ENCODE measurements around the gene FRMPD2. TPM values are rescaled to one million over a fixed set of nuclear protein-coding genes. Genes with fewer than 3 reads are reported as not detected.

Gene FRMPD2
- total and polyA plus RNA-seq, 2 donors from 2014 or later, result 0.34 to 0.47 TPM

DNA sequence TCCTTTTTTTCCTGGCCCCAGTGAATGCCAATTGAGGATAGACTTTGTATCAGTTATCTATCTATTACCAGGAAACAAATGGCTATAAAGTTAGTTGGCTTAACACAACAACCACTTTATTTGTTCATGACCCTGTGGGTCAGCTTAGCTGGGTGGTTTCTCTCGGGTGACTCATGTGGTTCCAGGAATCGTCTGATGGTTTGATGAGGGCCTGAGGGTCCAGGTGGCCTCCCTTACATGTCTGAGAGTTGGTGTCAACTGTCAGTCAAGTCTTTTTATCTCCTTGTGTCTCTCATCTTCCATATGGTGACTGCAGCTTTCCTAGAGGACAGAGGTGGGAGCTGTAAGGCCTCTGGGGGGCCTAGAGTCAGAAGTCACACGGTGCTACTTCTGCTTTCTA is 16.7 kb upstream of the FRMPD2 start:
- Histone ChIP-seq H3K36me3 (ENCODE audit: control insufficient read depth in 2 of 3, insufficient read depth in 3 of 3, low read length in 3 of 3) (no peaks in the 10 kb centered on the region), H3K9ac (ENCODE audit: low read length in 3 of 3) (no peak overlapping the region), H3K27me3 (ENCODE audit: control insufficient read depth, insufficient read depth, low read length) (no peaks in the 10 kb centered on the region), H3K4me1 (ENCODE audit: control insufficient read depth in 2 of 3, insufficient read depth in 2 of 3, low read depth in 1 of 3, low read length in 3 of 3) (peaks cover 0 to 15% (median 10%) of the 10 kb centered on the region in 3 donors), H3K9me3 (ENCODE audit: control insufficient read depth in 2 of 3, insufficient read depth in 1 of 3, low read length in 3 of 3) (no peaks in the 10 kb centered on the region), H3K27ac (ENCODE audit: low read depth in 2 of 2, low read length in 2 of 2) (no peak overlapping the region), H3K4me3 (ENCODE audit: low read length in 3 of 3) (no peak overlapping the region)
- TF ChIP-seq, protein P1, sequence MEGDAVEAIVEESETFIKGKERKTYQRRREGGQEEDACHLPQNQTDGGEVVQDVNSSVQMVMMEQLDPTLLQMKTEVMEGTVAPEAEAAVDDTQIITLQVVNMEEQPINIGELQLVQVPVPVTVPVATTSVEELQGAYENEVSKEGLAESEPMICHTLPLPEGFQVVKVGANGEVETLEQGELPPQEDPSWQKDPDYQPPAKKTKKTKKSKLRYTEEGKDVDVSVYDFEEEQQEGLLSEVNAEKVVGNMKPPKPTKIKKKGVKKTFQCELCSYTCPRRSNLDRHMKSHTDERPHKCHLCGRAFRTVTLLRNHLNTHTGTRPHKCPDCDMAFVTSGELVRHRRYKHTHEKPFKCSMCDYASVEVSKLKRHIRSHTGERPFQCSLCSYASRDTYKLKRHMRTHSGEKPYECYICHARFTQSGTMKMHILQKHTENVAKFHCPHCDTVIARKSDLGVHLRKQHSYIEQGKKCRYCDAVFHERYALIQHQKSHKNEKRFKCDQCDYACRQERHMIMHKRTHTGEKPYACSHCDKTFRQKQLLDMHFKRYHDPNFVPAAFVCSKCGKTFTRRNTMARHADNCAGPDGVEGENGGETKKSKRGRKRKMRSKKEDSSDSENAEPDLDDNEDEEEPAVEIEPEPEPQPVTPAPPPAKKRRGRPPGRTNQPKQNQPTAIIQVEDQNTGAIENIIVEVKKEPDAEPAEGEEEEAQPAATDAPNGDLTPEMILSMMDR (IDR thresholded peaks at IDR 0.05; ENCODE audit: borderline replicate concordance, extremely low read depth, insufficient read depth), result no peak
- FAIRE-seq (no peak), DNase-seq (no peak)
- intact Hi-C loops (cut with DNase I), result no loop called here

DNA sequence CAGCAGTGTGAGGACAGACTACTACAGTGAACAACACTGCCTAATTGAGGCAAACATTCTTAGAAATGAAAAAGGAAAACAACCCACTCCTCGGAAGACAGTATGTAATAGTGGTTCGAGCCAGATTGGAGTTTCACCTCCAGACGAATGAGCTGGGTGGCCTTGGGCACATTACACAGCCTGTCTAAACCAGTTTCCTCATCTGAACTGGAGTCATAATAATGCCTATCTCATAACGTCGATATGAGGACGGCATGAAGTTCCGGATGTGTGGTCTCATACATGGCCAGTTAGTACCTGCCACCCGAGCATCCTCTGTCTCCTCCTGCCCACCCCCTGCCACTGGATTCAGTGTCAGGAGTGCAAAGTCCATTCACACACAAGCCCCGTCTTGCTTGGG is 15.8 kb upstream of the FRMPD2 start:
- DNase-seq (no peak), FAIRE-seq (no peak)
- no peak overlapping the region for H3K4me3 ChIP-seq (ENCODE audit: low read length in 3 of 3)
- H3K9ac ChIP-seq (ENCODE audit: low read length in 3 of 3), result no peak overlapping the region
- no peaks in the 10 kb centered on the region for H3K27me3 ChIP-seq (ENCODE audit: control insufficient read depth, insufficient read depth, low read length)
- intact Hi-C loops (cut with DNase I), result no loop called here
- TF ChIP-seq, protein P1 (IDR thresholded peaks at IDR 0.05; ENCODE audit: borderline replicate concordance, extremely low read depth, insufficient read depth), result no peak
- H3K9me3 ChIP-seq (ENCODE audit: control insufficient read depth in 2 of 3, insufficient read depth in 1 of 3, low read length in 3 of 3), result no peaks in the 10 kb centered on the region
- H3K36me3 ChIP-seq (ENCODE audit: control insufficient read depth in 2 of 3, insufficient read depth in 3 of 3, low read length in 3 of 3), result no peaks in the 10 kb centered on the region
- H3K4me1 ChIP-seq (ENCODE audit: control insufficient read depth in 2 of 3, insufficient read depth in 2 of 3, low read depth in 1 of 3, low read length in 3 of 3), result peaks cover 0 to 15% (median 10%) of the 10 kb centered on the region in 3 donors
- H3K27ac ChIP-seq (ENCODE audit: low read depth in 2 of 2, low read length in 2 of 2), result no peak overlapping the region

DNA sequence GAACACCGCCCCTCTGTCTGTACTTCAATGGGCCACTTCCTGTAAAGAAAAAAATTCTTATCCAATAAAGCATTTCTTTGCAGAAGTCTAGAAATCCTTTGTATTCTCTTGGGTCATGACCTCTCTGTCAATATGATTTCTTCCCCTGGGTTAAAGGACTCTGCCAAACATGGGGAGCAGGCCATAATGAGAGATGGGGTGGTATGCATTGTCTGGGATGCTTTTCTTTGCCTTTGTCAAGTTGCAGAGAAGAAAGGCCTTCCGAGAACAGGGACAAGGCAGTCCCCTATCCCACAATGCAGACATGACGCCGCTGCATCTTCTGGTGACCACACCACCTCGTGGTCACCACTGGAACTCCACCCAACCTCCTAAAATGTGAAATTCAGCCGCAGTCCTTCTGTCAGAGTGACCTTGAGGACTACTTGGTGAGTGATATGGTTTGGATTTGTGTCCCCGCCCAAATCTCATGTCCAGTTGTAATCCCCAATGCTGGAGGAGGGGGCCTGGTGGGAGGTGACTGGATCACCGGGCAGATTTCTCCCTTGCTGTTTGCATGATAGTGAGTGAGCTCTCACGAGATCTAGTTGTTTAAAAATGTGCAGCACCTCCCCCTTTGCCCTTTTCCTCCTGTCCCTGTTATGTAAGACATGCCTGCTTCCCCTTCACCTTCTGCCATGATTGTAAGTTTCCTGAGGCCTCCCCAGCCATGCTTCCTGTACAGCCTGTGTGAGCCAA is 15.2 kb upstream of the FRMPD2 start:
- FAIRE-seq (no peak), DNase-seq (peak in 4 of 5 donors; percentile 66 to 77 (median 72))
- H3K36me3 ChIP-seq (ENCODE audit: control insufficient read depth in 2 of 3, insufficient read depth in 3 of 3, low read length in 3 of 3), result no peaks in the 10 kb centered on the region
- H3K27me3 ChIP-seq (ENCODE audit: control insufficient read depth, insufficient read depth, low read length), result no peaks in the 10 kb centered on the region
- no peak overlapping the region for H3K27ac ChIP-seq (ENCODE audit: low read depth in 2 of 2, low read length in 2 of 2)
- TF ChIP-seq, protein P1 (IDR thresholded peaks at IDR 0.05; ENCODE audit: borderline replicate concordance, extremely low read depth, insufficient read depth), result peak; percentile 84
- no peak overlapping the region for H3K4me3 ChIP-seq (ENCODE audit: low read length in 3 of 3)
- no peak overlapping the region for H3K9ac ChIP-seq (ENCODE audit: low read length in 3 of 3)
- no peaks in the 10 kb centered on the region for H3K9me3 ChIP-seq (ENCODE audit: control insufficient read depth in 2 of 3, insufficient read depth in 1 of 3, low read length in 3 of 3)
- intact Hi-C loops (cut with DNase I), result no loop called here
- H3K4me1 ChIP-seq (ENCODE audit: control insufficient read depth in 2 of 3, insufficient read depth in 2 of 3, low read depth in 1 of 3, low read length in 3 of 3), result peaks cover 0 to 15% (median 10%) of the 10 kb centered on the region in 3 donors
